ENCODE measurements around the gene TMEM9B.

DNA sequence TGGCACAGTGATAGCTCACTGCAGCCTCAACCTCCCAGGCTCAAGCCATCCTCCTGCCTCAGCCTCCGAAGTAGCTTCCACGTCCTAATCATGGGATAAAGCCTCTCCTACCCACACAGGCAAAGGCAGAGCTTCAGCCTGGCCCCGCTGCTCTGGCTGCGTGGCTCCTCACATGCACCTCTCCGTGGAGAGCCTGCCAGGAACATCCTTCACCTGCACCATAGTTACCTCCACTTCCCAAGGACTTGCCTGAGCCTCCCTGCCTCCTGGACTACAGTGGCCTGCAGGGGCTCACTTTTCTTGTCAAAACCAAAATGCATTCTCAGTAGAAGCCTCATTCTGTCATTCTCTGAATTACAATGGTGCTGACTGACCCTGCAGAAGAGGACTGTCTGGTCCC lies 38.0 kb downstream of the TMEM9B start:
- TF ChIP-seq, protein P1, sequence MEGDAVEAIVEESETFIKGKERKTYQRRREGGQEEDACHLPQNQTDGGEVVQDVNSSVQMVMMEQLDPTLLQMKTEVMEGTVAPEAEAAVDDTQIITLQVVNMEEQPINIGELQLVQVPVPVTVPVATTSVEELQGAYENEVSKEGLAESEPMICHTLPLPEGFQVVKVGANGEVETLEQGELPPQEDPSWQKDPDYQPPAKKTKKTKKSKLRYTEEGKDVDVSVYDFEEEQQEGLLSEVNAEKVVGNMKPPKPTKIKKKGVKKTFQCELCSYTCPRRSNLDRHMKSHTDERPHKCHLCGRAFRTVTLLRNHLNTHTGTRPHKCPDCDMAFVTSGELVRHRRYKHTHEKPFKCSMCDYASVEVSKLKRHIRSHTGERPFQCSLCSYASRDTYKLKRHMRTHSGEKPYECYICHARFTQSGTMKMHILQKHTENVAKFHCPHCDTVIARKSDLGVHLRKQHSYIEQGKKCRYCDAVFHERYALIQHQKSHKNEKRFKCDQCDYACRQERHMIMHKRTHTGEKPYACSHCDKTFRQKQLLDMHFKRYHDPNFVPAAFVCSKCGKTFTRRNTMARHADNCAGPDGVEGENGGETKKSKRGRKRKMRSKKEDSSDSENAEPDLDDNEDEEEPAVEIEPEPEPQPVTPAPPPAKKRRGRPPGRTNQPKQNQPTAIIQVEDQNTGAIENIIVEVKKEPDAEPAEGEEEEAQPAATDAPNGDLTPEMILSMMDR (IDR thresholded peaks at IDR 0.05): no peak
- TF ChIP-seq PHF8 (IDR thresholded peaks at IDR 0.05; ENCODE audit: borderline replicate concordance, low read depth) (no peak), POLR2A (IDR thresholded peaks at IDR 0.05; ENCODE audit: low read length) (no peak), CHD2 (IDR thresholded peaks at IDR 0.05; ENCODE audit: low read length, partially characterized antibody) (no peak), HDAC2 (IDR thresholded peaks at IDR 0.05) (no peak), EHMT2 (IDR thresholded peaks at IDR 0.05; ENCODE audit: low read depth) (no peak), HOXA7 (CRISPR knock-in tag; IDR thresholded peaks at IDR 0.05) (no peak), JUNB (IDR thresholded peaks at IDR 0.05) (no peak), BCL3 (IDR thresholded peaks at IDR 0.05) (no peak), FOSL2 (IDR thresholded peaks at IDR 0.05) (no peak), FOSL2 (CRISPR knock-in tag; IDR thresholded peaks at IDR 0.05) (no peak), ZNF302 (CRISPR knock-in tag; IDR thresholded peaks at IDR 0.05) (no peak), ESRRA (IDR thresholded peaks at IDR 0.05; ENCODE audit: borderline replicate concordance, low read length) (no peak)
- TF ChIP-seq, protein P2, sequence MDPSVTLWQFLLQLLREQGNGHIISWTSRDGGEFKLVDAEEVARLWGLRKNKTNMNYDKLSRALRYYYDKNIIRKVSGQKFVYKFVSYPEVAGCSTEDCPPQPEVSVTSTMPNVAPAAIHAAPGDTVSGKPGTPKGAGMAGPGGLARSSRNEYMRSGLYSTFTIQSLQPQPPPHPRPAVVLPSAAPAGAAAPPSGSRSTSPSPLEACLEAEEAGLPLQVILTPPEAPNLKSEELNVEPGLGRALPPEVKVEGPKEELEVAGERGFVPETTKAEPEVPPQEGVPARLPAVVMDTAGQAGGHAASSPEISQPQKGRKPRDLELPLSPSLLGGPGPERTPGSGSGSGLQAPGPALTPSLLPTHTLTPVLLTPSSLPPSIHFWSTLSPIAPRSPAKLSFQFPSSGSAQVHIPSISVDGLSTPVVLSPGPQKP (IDR thresholded peaks at IDR 0.05; ENCODE audit: low read depth, low read length): no peak

Data from A549 (cell line).